HepG2 (cell line): ENCODE data around the gene PLEKHH3. TPM values are rescaled to one million over a fixed set of nuclear protein-coding genes. Genes with fewer than 3 reads are reported as not detected.
A peak's percentile ranks its signal among the peaks of the same experiment; 100 is the strongest.

ENCODE experiments used
- AHR ChIP-seq: IDR thresholded peaks from 2 replicates; pipeline ENCODE4 v1.6.1; 2018; ENCODE audit warnings: missing genetic modification reagents, missing compliant biosample characterization
- ATAD3A ChIP-seq: sonication (generic); formaldehyde crosslinking; IDR thresholded peaks from 2 replicates; pipeline ENCODE4 v1.4.0; 2020; ENCODE audit warnings: missing genetic modification reagents
- ATF7-NPFF ChIP-seq: sonication (generic); formaldehyde crosslinking; IDR thresholded peaks from 2 replicates; pipeline ENCODE4 v1.8.1; 2023; ENCODE audit warnings: mild to moderate bottlenecking, low read depth, missing genetic modification reagents, moderate library complexity
- BCL6 ChIP-seq: IDR thresholded peaks from 2 replicates; pipeline ENCODE4 v1.6.1; 2016; ENCODE audit warnings: missing genetic modification reagents, missing compliant biosample characterization
- CEBPG ChIP-seq: IDR thresholded peaks from 2 replicates; pipeline ENCODE4 v1.6.1; 2016
- FOXA1 ChIP-seq, 2 experiments: fragments of 450-650 bp in 1 of 2; sonication (generic) in 1 of 2; formaldehyde crosslinking in 1 of 2; IDR thresholded peaks; 2 replicates each; pipeline versions ENCODE4 v1.4.0 to v1.6.1; 2016 to 2020; ENCODE audit warnings: missing genetic modification reagents in 1 of 2
- GABPA ChIP-seq, 2 experiments: IDR thresholded peaks; 2 replicates each; pipeline ENCODE4 v1.6.1; 2011 to 2016; ENCODE audit warnings: low read depth in 2 of 2, low read length in 1 of 2, missing biosample characterization in 1 of 2, missing genetic modification characterization in 1 of 2
- GABPB1 ChIP-seq: IDR thresholded peaks from 2 replicates; pipeline ENCODE4 v1.6.1; 2016; ENCODE audit warnings: mild to moderate bottlenecking, missing genetic modification reagents, moderate library complexity, missing compliant biosample characterization
- KMT2A ChIP-seq: sonication (generic); formaldehyde crosslinking; IDR thresholded peaks from 2 replicates; pipeline ENCODE4 v1.4.0; 2020; ENCODE audit warnings: missing genetic modification reagents
- MAFK ChIP-seq, 2 experiments: IDR thresholded peaks in 1 of 2; conservative IDR thresholded peaks in 1 of 2; 2 replicates each; pipeline ENCODE4 v1.6.1; 2011; ENCODE audit warnings: improper control_type of control experiment in 2 of 2, low read length in 2 of 2
- PHB2 ChIP-seq: fragments of 450-650 bp; IDR thresholded peaks from 2 replicates; pipeline ENCODE4 v1.6.1; 2018; ENCODE audit not compliant: partially characterized antibody
- ZIK1 ChIP-seq: sonication (generic); formaldehyde crosslinking; IDR thresholded peaks from 2 replicates; pipeline ENCODE4 v1.5.0; 2020; ENCODE audit warnings: mild to moderate bottlenecking, low read depth, missing genetic modification reagents, borderline replicate concordance
- ZKSCAN5 ChIP-seq: sonication (generic); formaldehyde crosslinking; IDR thresholded peaks from 2 replicates; pipeline ENCODE4 v1.5.1; 2020; ENCODE audit warnings: mild to moderate bottlenecking, missing genetic modification reagents
- ZMYM2 ChIP-seq: sonication (generic); formaldehyde crosslinking; IDR thresholded peaks from 2 replicates; pipeline ENCODE4 v1.8.0; 2022; ENCODE audit warnings: mild to moderate bottlenecking, missing genetic modification reagents
- ZNF207 ChIP-seq: fragments of 450-650 bp; IDR thresholded peaks from 2 replicates; pipeline ENCODE4 v1.6.1; 2016; ENCODE audit warnings: antibody characterized with exemption, borderline replicate concordance
- ZNF256 ChIP-seq: sonication (generic); formaldehyde crosslinking; conservative IDR thresholded peaks from 2 replicates; pipeline ENCODE4 v1.4.0; 2020; ENCODE audit warnings: missing genetic modification reagents
- ZNF292 ChIP-seq: sonication (generic); formaldehyde crosslinking; IDR thresholded peaks from 2 replicates; pipeline ENCODE4 v1.8.1; 2022; ENCODE audit warnings: mild to moderate bottlenecking, low read depth, missing genetic modification reagents, borderline replicate concordance
- ZNF335 ChIP-seq: sonication (generic); formaldehyde crosslinking; IDR thresholded peaks from 2 replicates; pipeline ENCODE4 v1.4.0; 2020; ENCODE audit warnings: missing genetic modification reagents
- ZNF484 ChIP-seq: sonication (generic); formaldehyde crosslinking; IDR thresholded peaks from 2 replicates; pipeline ENCODE4 v1.5.1; 2020; ENCODE audit warnings: mild to moderate bottlenecking, low read depth, missing genetic modification reagents, borderline replicate concordance
- ZNF605 ChIP-seq: sonication (generic); formaldehyde crosslinking; IDR thresholded peaks from 2 replicates; pipeline ENCODE4 v1.8.0; 2022; ENCODE audit warnings: mild to moderate bottlenecking, missing genetic modification reagents
- ZNF672 ChIP-seq: sonication (generic); formaldehyde crosslinking; IDR thresholded peaks from 2 replicates; pipeline ENCODE4 v1.8.1; 2022; ENCODE audit warnings: missing genetic modification reagents
- ZNF83 ChIP-seq: sonication (generic); formaldehyde crosslinking; IDR thresholded peaks from 2 replicates; pipeline ENCODE4 v1.4.0; 2020; ENCODE audit warnings: missing genetic modification reagents, mild to moderate bottlenecking, borderline replicate concordance
- polyA plus RNA-seq, 8 experiments: library from polyadenylated mRNA; depleted of rRNA in 3 of 8; stranded (reverse) in 7 of 8; unstranded in 1 of 8; fragments of >200 nt; fragmentation: Illumina TruSeq in 4 of 8; extraction: Trizol in 4 of 8; gene quantifications; 2 replicates each; pipeline versions ENCODE4 v1.2.1 to v1.2.3, GENCODE V29; 2011 to 2016; ENCODE audit warnings: low read depth in 4 of 8, missing spikeins in 1 of 8, mixed read lengths in 1 of 8; ENCODE audit not compliant: insufficient read depth in 1 of 8
- total RNA-seq, 5 experiments: library from RNA; depleted of rRNA; stranded (reverse); fragments of >200 nt; fragmentation: Illumina TruSeq; extraction: Trizol; gene quantifications; 2 replicates each; pipeline ENCODE4 v1.2.3, GENCODE V29; 2016; ENCODE audit warnings: low read depth in 1 of 5
- TF ChIP-seq, protein P1 (sequence below): sonication (generic); formaldehyde crosslinking; IDR thresholded peaks from 2 replicates; pipeline ENCODE4 v1.4.0; 2020; ENCODE audit warnings: missing genetic modification reagents
- TF ChIP-seq, protein P2 (sequence below): sonication (generic); formaldehyde crosslinking; conservative IDR thresholded peaks from 2 replicates; pipeline ENCODE4 v1.4.0; 2020; ENCODE audit warnings: missing genetic modification reagents
- TF ChIP-seq, protein P3 (sequence below): sonication (generic); formaldehyde crosslinking; IDR thresholded peaks from 2 replicates; pipeline ENCODE4 v1.5.1; 2020; ENCODE audit warnings: missing genetic modification reagents, mild to moderate bottlenecking, borderline replicate concordance

The PLEKHH3 gene
- total and polyA plus RNA-seq, 2 of the 13 experiments (the other 11 are each of a cell fraction or from before 2014, with no cell fraction given) = 6.0 to 19.9 TPM

DNA sequence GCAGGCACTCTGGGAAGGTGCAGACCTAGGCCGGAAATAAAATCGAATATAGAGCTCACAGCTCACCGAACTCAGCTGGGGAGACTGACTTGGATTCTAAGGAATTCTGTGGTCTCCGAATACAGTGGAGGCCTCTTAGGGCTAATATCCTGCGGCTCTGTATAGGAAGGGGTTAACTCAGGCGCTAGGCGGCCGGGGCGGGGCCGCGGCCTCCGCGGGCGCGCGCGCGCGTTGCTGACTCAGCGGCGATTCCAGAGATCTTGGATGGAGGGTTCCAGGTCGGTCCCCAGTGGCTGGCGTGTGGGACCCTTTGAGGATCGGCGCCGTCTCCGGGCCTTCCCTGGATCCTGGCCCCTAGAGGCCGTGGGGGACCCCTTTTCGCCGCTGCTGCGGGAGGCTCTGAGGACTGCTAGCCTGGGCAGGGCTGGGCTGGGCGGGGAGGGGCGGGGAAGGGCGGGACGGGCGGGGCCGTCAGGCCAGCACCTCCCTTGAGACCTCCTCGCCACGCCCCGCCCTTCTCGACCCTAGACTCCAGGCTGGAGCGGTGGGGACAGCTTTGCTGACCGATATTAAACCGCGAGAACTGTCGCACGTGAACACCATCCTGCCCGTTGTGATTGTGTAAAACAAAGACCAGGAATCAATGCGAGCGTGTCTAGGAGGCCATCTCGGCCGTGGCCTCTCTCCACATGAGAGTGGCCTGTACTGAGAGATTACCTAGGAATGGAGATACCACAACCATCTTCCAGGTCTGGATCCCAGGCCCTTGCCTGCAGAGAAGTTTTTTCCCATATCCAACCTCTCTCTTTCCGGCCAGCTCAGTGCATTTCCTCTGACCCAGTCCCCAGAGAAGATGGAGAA, 1.4 kb upstream of the PLEKHH3 start (continued):
- no peak for TF ChIP-seq FOXA1 (IDR thresholded peaks at IDR 0.05)
- TF ChIP-seq FOXA1 (CRISPR knock-in tag; IDR thresholded peaks at IDR 0.05) = peak; percentile 61
- TF ChIP-seq ZNF292 (CRISPR knock-in tag) = peak; percentile 30; the same call in 1 of the 2 replicates
- TF ChIP-seq, protein P1, sequence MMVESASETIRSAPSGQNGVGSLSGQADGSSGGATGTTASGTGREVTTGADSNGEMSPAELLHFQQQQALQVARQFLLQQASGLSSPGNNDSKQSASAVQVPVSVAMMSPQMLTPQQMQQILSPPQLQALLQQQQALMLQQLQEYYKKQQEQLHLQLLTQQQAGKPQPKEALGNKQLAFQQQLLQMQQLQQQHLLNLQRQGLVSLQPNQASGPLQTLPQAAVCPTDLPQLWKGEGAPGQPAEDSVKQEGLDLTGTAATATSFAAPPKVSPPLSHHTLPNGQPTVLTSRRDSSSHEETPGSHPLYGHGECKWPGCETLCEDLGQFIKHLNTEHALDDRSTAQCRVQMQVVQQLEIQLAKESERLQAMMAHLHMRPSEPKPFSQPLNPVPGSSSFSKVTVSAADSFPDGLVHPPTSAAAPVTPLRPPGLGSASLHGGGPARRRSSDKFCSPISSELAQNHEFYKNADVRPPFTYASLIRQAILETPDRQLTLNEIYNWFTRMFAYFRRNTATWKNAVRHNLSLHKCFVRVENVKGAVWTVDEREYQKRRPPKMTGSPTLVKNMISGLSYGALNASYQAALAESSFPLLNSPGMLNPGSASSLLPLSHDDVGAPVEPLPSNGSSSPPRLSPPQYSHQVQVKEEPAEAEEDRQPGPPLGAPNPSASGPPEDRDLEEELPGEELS (CRISPR knock-in tag) = peak; percentile 64
- TF ChIP-seq KMT2A = peak; percentile 54; the same call in 1 of the 2 replicates
- TF ChIP-seq ATF7-NPFF (CRISPR knock-in tag) = peak; percentile 11; the same call in 1 of the 2 replicates
- TF ChIP-seq ZNF256 (CRISPR knock-in tag) = 0 out of 2 replicates have a peak, but pooled peaks have one; percentile 16
- TF ChIP-seq ZNF83 = peak; percentile 90; the same call in 1 of the 2 replicates
- peak; percentile 98 to 99 for TF ChIP-seq MAFK (conservative IDR thresholded peaks at IDR 0.05 in 1 of 2, IDR thresholded peaks at IDR 0.05 in 1 of 2; ENCODE audit: low read length in 2 of 2)
- TF ChIP-seq ZNF484 (CRISPR knock-in tag) = no peak
- TF ChIP-seq, protein P2, sequence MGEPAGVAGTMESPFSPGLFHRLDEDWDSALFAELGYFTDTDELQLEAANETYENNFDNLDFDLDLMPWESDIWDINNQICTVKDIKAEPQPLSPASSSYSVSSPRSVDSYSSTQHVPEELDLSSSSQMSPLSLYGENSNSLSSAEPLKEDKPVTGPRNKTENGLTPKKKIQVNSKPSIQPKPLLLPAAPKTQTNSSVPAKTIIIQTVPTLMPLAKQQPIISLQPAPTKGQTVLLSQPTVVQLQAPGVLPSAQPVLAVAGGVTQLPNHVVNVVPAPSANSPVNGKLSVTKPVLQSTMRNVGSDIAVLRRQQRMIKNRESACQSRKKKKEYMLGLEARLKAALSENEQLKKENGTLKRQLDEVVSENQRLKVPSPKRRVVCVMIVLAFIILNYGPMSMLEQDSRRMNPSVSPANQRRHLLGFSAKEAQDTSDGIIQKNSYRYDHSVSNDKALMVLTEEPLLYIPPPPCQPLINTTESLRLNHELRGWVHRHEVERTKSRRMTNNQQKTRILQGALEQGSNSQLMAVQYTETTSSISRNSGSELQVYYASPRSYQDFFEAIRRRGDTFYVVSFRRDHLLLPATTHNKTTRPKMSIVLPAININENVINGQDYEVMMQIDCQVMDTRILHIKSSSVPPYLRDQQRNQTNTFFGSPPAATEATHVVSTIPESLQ (CRISPR knock-in tag) = peak; percentile 43; the same call in 1 of the 2 replicates
- peak; percentile 60 for TF ChIP-seq GABPB1 (CRISPR knock-in tag)
- no peak for TF ChIP-seq ZNF207
- TF ChIP-seq ZMYM2 (CRISPR knock-in tag) = no peak
- 0 out of 2 replicates have a peak, but pooled peaks have one; percentile 40 for TF ChIP-seq AHR
- no peak for TF ChIP-seq ZNF335 (CRISPR knock-in tag)
- peak; percentile 79 for TF ChIP-seq ZNF605 (CRISPR knock-in tag)
- TF ChIP-seq ZNF672 (CRISPR knock-in tag) = no peak
- peak; percentile 85 for TF ChIP-seq BCL6 (CRISPR knock-in tag)
- peak; percentile 91 for TF ChIP-seq CEBPG
- TF ChIP-seq, protein P3, sequence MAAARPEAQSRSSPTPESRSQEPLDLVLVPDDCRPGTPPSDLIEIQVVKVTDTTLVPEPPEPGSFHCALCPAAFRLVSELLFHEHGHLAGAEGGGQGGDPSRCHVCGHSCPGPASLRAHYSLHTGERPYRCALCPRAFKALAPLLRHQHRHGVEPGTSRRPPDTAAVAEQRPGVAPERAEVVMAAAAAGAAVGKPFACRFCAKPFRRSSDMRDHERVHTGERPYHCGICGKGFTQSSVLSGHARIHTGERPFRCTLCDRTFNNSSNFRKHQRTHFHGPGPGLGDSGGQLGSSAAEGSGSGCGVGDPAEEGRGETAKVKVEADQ (CRISPR knock-in tag) = peak; percentile 4; the same call in 1 of the 2 replicates
- TF ChIP-seq PHB2 = no peak
- no peak; the same call in 1 of the 2 replicates for TF ChIP-seq ZIK1 (CRISPR knock-in tag)
- TF ChIP-seq ATAD3A (CRISPR knock-in tag) = peak; percentile 45; the same call in 1 of the 2 replicates
- no peak for TF ChIP-seq GABPA (IDR thresholded peaks at IDR 0.05; ENCODE audit: low read depth, low read length)
- TF ChIP-seq GABPA (CRISPR knock-in tag; IDR thresholded peaks at IDR 0.05; ENCODE audit: low read depth) = peak; percentile 45; the same call in 1 of the 2 replicates
- TF ChIP-seq ZKSCAN5 (CRISPR knock-in tag) = peak; percentile 72
